Fibroblast of the aortic adventitia (primary cell): ENCODE results near the gene MGAT4B. TPM values are rescaled to one million over a fixed set of nuclear protein-coding genes. Genes with fewer than 3 reads are reported as not detected.
A peak's percentile ranks its signal among the peaks of the same experiment; 100 is the strongest.

Source experiments
- DNase-seq: peaks from one replicate; pipeline ENCODE4 v3.0.0-alpha.2; 2010; ENCODE audit warnings: low read depth
- H3K4me3 ChIP-seq: 2 replicates; pipeline ENCODE4 v1.5.1; 2011; ENCODE audit warnings: low read depth, mild to moderate bottlenecking, control low read depth, low read length, moderate library complexity
- total RNA-seq: library from RNA; depleted of rRNA; stranded (reverse); fragments of >200 nt; gene quantifications from 2 replicates; pipeline ENCODE4 v1.2.3, GENCODE V29; 2012; ENCODE audit warnings: low replicate concordance
- TF ChIP-seq, protein P1 (sequence below): IDR thresholded peaks from 2 replicates; pipeline ENCODE4 v1.5.1; 2011; ENCODE audit warnings: mild to moderate bottlenecking, low read length, control low read depth, inconsistent platforms; ENCODE audit not compliant: insufficient read depth

MGAT4B gene
- total RNA-seq, 1 donor: 141 TPM

DNA sequence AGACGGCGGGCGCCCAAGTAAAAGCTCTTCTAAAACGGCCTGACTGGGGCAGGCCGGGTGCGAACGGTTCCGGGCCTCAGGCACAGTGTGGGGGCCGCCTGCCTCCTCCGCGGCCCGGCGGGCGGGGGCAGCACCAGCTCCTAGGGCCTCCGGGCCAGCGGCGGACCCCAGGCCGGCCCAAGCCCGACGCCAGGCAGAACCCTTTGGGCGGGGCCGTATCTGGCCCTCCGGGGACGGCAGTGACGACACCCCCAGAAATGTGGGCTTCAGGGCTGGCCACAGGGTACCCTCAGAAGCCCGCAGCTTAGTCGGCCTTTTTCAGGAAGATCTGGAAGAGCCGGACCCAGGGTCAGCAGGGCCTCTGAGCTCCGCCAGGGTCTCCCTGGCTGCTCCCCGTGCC lies 8.9 kb downstream of the MGAT4B start:
- no peak for DNase-seq
- TF ChIP-seq, protein P1, sequence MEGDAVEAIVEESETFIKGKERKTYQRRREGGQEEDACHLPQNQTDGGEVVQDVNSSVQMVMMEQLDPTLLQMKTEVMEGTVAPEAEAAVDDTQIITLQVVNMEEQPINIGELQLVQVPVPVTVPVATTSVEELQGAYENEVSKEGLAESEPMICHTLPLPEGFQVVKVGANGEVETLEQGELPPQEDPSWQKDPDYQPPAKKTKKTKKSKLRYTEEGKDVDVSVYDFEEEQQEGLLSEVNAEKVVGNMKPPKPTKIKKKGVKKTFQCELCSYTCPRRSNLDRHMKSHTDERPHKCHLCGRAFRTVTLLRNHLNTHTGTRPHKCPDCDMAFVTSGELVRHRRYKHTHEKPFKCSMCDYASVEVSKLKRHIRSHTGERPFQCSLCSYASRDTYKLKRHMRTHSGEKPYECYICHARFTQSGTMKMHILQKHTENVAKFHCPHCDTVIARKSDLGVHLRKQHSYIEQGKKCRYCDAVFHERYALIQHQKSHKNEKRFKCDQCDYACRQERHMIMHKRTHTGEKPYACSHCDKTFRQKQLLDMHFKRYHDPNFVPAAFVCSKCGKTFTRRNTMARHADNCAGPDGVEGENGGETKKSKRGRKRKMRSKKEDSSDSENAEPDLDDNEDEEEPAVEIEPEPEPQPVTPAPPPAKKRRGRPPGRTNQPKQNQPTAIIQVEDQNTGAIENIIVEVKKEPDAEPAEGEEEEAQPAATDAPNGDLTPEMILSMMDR: no peak
- H3K4me3 ChIP-seq: no peak overlapping the region

DNA sequence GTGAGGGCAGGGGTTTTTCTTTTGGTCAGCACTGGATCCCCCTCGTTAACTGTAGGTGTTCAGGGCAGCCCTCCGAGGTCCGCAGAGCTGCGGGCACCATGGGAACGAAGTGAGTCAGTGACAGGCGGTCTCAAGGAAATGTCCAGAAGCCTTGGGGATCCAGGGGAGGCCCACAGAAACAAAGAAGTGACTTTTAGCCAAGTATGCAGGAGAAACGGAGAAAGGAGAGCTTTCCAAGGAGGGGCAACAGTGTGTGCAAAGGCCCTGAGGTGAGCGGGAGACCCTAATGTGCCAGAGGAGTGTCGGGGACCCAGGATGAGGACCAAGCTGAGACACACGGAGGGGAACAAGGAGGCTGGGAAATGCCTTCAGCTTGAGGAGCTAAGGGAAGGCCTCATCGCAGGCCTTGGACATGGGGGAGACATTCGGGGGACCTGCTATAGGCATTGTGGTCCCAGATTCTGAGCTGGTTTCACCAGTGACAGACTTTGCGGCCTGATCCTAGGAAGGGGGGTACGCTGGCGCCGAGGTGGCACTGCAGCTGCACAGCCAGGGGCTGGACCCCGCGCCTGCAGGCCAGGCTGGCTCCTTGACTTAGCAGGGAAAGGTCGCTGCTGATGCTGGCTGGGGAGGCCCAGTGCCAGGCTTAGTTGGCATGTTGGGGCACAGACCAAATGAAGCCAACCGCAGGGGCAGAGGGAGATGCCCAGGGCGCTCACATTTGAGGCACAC lies 9.6 kb downstream of the MGAT4B start:
- H3K4me3 ChIP-seq: no peak overlapping the region
- no peak for DNase-seq
- TF ChIP-seq, protein P1: no peak

DNA sequence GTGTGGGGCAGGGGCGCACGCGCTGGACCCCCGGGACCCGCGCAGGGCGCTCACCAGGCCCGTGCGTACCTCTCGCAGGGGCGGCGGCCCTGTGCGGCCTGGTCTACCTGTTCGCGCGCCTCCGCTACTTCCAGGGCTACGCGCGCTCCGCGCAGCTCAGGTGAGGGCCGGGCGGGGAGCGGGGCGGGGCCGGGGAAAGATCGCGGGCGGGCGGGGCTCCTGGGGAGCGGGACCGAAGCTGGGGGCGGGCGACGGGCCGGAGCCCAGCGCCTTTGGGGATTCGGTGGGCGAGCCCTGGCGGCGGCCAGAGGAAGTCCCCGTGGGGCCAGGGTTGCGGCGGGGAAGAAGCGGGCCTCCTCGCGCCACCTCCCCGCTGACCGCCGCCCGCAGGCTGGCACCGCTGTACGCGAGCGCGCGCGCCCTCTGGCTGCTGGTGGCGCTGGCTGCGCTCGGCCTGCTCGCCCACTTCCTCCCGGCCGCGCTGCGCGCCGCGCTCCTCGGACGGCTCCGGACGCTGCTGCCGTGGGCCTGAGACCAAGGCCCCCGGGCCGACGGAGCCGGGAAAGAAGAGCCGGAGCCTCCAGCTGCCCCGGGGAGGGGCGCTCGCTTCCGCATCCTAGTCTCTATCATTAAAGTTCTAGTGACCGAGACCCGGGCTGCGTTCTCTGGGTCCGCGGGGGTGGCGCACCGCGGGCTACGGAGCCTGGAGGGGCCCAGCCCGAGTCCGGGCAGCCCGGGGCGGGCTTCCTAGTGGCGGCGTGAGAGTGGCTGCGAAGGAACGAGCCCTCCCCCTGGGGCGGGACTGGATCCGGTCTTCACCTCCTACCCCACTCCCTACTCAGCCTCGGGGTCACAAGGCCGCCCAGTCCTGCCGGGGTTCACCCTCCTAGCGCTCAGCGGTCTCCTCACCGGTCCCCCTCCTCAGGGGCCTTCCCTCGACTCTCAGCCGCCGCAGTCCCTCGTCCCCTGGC lies 10.5 kb downstream of the MGAT4B start:
- peak; percentile 70 for DNase-seq
- TF ChIP-seq, protein P1: peak; percentile 47
- H3K4me3 ChIP-seq: peak overlapping the region; percentile 60

DNA sequence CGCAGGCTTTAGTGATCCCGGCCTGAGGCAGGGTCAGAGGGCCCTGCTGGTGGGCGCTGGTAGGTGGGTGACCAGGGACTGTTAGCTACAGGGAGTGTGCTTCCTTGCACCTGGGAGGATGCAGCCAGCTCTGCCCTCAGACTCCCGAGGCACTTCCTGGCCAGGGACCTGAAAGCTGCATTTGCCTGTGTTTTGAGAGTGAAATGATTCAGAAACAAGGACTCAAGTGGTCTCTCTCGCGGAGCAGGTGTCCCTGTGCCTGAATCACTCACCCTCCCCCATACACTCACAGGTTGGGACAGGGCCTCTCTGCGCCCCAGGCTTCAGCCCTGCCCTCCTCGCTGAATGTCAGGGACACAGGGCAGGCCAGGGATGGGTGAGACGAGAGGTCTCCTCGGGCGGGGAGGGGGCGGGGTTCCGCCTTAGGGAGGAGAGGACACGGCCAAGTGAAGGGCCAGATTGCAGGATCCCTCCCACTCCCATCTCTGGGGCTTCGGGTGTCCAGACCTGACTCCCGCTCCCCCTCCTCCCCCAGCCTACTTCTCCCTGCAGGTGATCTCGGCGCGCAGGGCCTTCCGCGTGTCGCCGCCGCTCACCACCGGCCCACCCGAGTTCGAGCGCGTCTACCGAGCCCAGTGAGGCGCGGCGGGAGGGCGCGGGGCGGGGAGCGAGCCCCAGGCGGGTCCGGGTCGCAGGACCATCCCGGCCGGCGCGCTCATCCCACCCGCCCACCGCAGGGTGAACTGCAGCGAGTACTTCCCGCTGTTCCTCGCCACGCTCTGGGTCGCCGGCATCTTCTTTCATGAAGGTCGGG lies 11.4 kb downstream of the MGAT4B start:
- DNase-seq: no peak
- TF ChIP-seq, protein P1: no peak
- H3K4me3 ChIP-seq: peak overlapping the region; percentile 60

DNA sequence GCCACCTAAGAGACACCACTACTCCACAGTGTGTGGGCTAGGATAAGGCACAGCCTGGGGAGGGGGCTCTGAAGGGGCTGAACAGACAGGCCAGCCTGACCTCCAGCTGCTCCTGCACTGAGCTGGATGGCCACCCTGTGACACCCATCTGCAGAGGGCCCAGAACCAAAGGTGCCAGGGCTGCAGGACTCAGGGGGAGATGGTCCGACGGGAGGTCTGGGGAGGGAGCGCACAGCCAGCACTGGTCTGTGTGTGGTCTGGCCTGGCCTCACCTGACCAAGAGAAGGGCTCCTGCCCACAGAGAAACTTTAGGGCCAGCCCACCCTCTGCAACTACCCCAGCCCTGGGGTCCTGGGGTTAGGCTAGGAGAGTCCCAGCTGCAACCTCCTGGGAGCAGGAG lies 12.1 kb downstream of the MGAT4B start:
- DNase-seq: no peak
- TF ChIP-seq, protein P1: no peak
- H3K4me3 ChIP-seq: peak overlapping the region; percentile 53

DNA sequence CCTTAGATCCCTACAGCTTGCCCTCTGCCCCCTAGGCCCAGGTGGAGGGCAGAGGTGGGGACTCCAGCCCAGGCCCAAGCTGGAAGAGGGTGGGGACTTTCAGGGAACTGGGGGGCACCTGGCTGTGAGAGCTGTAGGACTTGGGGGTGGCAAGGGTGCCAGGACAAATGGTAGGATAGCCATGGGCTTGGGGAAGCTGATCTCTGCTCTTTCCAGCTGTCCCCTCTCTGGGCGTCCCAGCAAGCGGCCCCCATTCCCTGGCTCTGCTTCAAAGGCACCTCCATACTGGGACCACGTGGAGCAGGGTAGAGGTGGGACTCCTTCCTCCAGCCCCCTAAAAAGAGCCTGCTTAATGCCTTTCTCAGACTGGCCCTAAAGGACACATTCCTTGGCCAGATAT lies 12.5 kb downstream of the MGAT4B start:
- TF ChIP-seq, protein P1: no peak
- H3K4me3 ChIP-seq: peak overlapping the region; percentile 53
- DNase-seq: no peak
